K562 (cell line): ENCODE data around the gene IRF4. TPM values are rescaled to one million over a fixed set of nuclear protein-coding genes. Genes with fewer than 3 reads are reported as not detected.

Source experiments
- ATF1 ChIP-seq, 2 experiments: fragments of 450-650 bp in 1 of 2; IDR thresholded peaks; 2 replicates each; pipeline ENCODE4 v1.6.1; 2016; ENCODE audit warnings: missing compliant biosample characterization in 1 of 2, missing genetic modification characterization in 1 of 2
- EP400 ChIP-seq: fragments of 450-650 bp; IDR thresholded peaks from 2 replicates; pipeline ENCODE4 v1.6.1; 2017; ENCODE audit warnings: antibody characterized with exemption, mild to moderate bottlenecking, moderate library complexity
- FOS ChIP-seq: IDR thresholded peaks from 3 replicates; pipeline ENCODE4 v1.6.1; 2011; ENCODE audit not compliant: insufficient read length; ENCODE audit errors: extremely low read depth
- FOXA1 ChIP-seq: fragments of 450-650 bp; IDR thresholded peaks from 2 replicates; pipeline ENCODE4 v1.6.1; 2016; ENCODE audit warnings: mild to moderate bottlenecking, borderline replicate concordance
- FOXA3 ChIP-seq, 2 experiments: fragments of 450-650 bp in 1 of 2; sonication (generic) in 1 of 2; formaldehyde crosslinking; IDR thresholded peaks in 1 of 2; conservative IDR thresholded peaks in 1 of 2; 2 replicates each; pipeline versions ENCODE4 v1.4.0 to v1.8.0; 2020 to 2022; ENCODE audit warnings: mild to moderate bottlenecking in 2 of 2, missing genetic modification reagents in 1 of 2
- HDAC6 ChIP-seq: IDR thresholded peaks from 2 replicates; pipeline ENCODE4 v1.6.1; 2012; ENCODE audit warnings: low read depth, mild to moderate bottlenecking, control low read depth, inconsistent platforms, low read length, moderate library complexity
- ILK ChIP-seq: fragments of 450-650 bp; IDR thresholded peaks from 2 replicates; pipeline ENCODE4 v1.6.1; 2016; ENCODE audit warnings: missing genetic modification characterization, low read depth, mild to moderate bottlenecking, missing compliant biosample characterization, moderate library complexity, borderline replicate concordance
- KLF13 ChIP-seq: fragments of 450-650 bp; IDR thresholded peaks from 2 replicates; pipeline ENCODE4 v1.6.1; 2016; ENCODE audit warnings: missing genetic modification characterization, low read depth, mild to moderate bottlenecking, missing compliant biosample characterization, moderate library complexity, borderline replicate concordance
- MAFG ChIP-seq: fragments of 450-650 bp; conservative IDR thresholded peaks from 2 replicates; pipeline ENCODE4 v1.6.1; 2016; ENCODE audit warnings: missing genetic modification characterization, missing compliant biosample characterization
- MTF1 ChIP-seq: fragments of 250-450 bp; sonication (Bioruptor Pico); IDR thresholded peaks from 2 replicates; pipeline ENCODE4 v1.9.0; 2021; ENCODE audit warnings: moderate library complexity, mild to moderate bottlenecking, inconsistent platforms, borderline replicate concordance
- TRIM28 ChIP-seq: fragments of 450-650 bp; IDR thresholded peaks from 2 replicates; pipeline ENCODE4 v1.6.1; 2017
- ZNF146 ChIP-seq: IDR thresholded peaks from one replicate; pipeline ENCODE4 v1.6.1; 2018; ENCODE audit warnings: missing compliant biosample characterization; ENCODE audit not compliant: unreplicated experiment
- polyA plus RNA-seq, 8 experiments: library from polyadenylated mRNA; depleted of rRNA in 4 of 8; stranded (reverse) in 5 of 8; unstranded in 3 of 8; fragments of >200 nt; fragmentation: Nextera tagmentation in 2 of 8; fragmentation: Illumina TruSeq in 1 of 8; extraction: Ambion mirVana in 2 of 8; extraction: Trizol in 1 of 8; gene quantifications; 2 replicates each; pipeline versions ENCODE4 v1.2.1 to v1.2.3, GENCODE V29; 2011 to 2014; ENCODE audit warnings: inconsistent platforms in 1 of 8, missing spikeins in 1 of 8
- total RNA-seq, 7 experiments: library from RNA; depleted of rRNA in 6 of 7; stranded (reverse); fragments of >200 nt in 6 of 7; fragmentation: Illumina TruSeq in 2 of 7; extraction: Trizol in 2 of 7; gene quantifications; 2 replicates each; pipeline versions ENCODE4 v1.2.1 to v1.2.3, GENCODE V29; 2011 to 2021; ENCODE audit warnings: low replicate concordance in 1 of 7
- TF ChIP-seq, protein P1 (sequence below): fragments of 450-650 bp; formaldehyde crosslinking; IDR thresholded peaks from 2 replicates; pipeline ENCODE4 v1.4.0; 2020; ENCODE audit warnings: mild to moderate bottlenecking, mixed read lengths

The IRF4 gene
- total and polyA plus RNA-seq, 9 of the 15 experiments (the other 6 are each of a cell fraction or from before 2014, with no cell fraction given), result 0.05 to 0.33 (median 0.09) TPM; not detected in 6

DNA sequence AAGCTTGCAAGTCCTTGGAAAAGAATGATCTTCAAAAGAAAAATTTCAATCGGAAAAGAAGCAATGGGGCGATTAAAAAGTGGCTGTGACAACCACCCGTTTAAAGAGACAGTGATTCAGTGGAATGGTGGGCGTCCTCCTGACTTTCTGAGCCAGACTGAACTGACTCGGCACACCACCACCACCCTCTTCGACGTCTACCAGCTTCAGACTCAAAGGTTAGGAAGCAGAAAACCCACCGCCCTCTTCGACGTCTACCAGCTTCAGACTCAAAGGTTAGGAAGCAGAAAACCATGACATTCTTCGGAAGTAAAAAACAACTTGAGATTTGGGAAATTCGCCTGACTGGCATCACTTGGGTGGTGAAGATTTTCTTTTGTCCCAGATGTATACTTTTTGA lies 28.3 kb upstream of the IRF4 start (continued):
- no peak for TF ChIP-seq FOXA3 (CRISPR knock-in tag; conservative IDR thresholded peaks at IDR 0.05 in 1 of 2, IDR thresholded peaks at IDR 0.05 in 1 of 2)
- TF ChIP-seq FOXA1, result no peak
- no peak for TF ChIP-seq EP400
- TF ChIP-seq, protein P1, sequence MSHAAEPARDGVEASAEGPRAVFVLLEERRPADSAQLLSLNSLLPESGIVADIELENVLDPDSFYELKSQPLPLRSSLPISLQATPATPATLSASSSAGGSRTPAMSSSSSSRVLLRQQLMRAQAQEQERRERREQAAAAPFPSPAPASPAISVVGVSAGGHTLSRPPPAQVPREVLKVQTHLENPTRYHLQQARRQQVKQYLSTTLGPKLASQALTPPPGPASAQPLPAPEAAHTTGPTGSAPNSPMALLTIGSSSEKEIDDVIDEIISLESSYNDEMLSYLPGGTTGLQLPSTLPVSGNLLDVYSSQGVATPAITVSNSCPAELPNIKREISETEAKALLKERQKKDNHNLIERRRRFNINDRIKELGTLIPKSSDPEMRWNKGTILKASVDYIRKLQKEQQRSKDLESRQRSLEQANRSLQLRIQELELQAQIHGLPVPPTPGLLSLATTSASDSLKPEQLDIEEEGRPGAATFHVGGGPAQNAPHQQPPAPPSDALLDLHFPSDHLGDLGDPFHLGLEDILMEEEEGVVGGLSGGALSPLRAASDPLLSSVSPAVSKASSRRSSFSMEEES (CRISPR knock-in tag), result no peak
- no peak for TF ChIP-seq HDAC6
- no peak for TF ChIP-seq TRIM28
- TF ChIP-seq KLF13 (tag), result no peak
- no peak for TF ChIP-seq MTF1 (CRISPR knock-in tag)
- no peak for TF ChIP-seq ATF1 (CRISPR knock-in tag; IDR thresholded peaks at IDR 0.05)
- TF ChIP-seq ATF1 (tag; IDR thresholded peaks at IDR 0.05), result no peak
- TF ChIP-seq FOS, result no peak
- no peak for TF ChIP-seq ILK
- no peak for TF ChIP-seq MAFG (tag)
- no peak for TF ChIP-seq ZNF146 (CRISPR knock-in tag)
